ENCODE results near the gene MRGPRF.
A peak's percentile ranks its signal among the peaks of the same experiment; 100 is the strongest.

Gene MRGPRF

GRCh38 chr11:69039501-69039900 is 26.5 kb upstream of the MRGPRF start:
- ATAC-seq = no peak
- peaks cover 11% of the 10 kb centered on the region for H3K4me1 Mint-ChIP-seq
- no peaks in the 10 kb centered on the region for H3K9me3 Mint-ChIP-seq
- no peaks in the 10 kb centered on the region for H3K36me3 Mint-ChIP-seq
- H3K27ac Mint-ChIP-seq = no peak overlapping the region
- no peak for DNase-seq (ENCODE audit: low spot score in 2 of 2)
- no peak overlapping the region for H3K4me3 Mint-ChIP-seq

GRCh38 chr11:69037544-69037943 is 24.5 kb upstream of the MRGPRF start:
- Mint-ChIP-seq H3K4me1 (peaks cover 11% of the 10 kb centered on the region), H3K36me3 (no peaks in the 10 kb centered on the region), H3K4me3 (no peak overlapping the region), H3K27ac (no peak overlapping the region), H3K9me3 (no peaks in the 10 kb centered on the region)
- DNase-seq (ENCODE audit: low spot score in 2 of 2) (no peak), ATAC-seq (no peak)

GRCh38 chr11:69037074-69037473 is 24.0 kb upstream of the MRGPRF start:
- Mint-ChIP-seq H3K9me3 (no peaks in the 10 kb centered on the region), H3K27ac (no peak overlapping the region), H3K4me1 (peaks cover 11% of the 10 kb centered on the region), H3K36me3 (no peaks in the 10 kb centered on the region), H3K4me3 (no peak overlapping the region)
- DNase-seq (ENCODE audit: low spot score in 2 of 2) (no peak), ATAC-seq (no peak)

- Mint-ChIP-seq H3K27ac (no peak overlapping the region), H3K36me3 (no peaks in the 10 kb centered on the region), H3K4me1 (peaks cover 8% of the 10 kb centered on the region), H3K9me3 (no peaks in the 10 kb centered on the region), H3K4me3 (no peak overlapping the region)
- ATAC-seq (no peak), DNase-seq (ENCODE audit: low spot score in 2 of 2) (no peak)
These were observed 22.9 kb upstream of the MRGPRF start for GRCh38 chr11:69035946-69036340.

GRCh38 chr11:69035150-69035945 is 22.3 kb upstream of the MRGPRF start:
- Mint-ChIP-seq H3K36me3 (no peaks in the 10 kb centered on the region), H3K9me3 (no peaks in the 10 kb centered on the region), H3K4me3 (no peak overlapping the region), H3K4me1 (peaks cover 2% of the 10 kb centered on the region), H3K27ac (no peak overlapping the region)
- DNase-seq (ENCODE audit: low spot score in 2 of 2) = no peak
- ATAC-seq = no peak

GRCh38 chr11:69034123-69034867 is 21.2 kb upstream of the MRGPRF start:
- H3K36me3 Mint-ChIP-seq = no peaks in the 10 kb centered on the region
- no peak overlapping the region for H3K27ac Mint-ChIP-seq
- H3K9me3 Mint-ChIP-seq = no peaks in the 10 kb centered on the region
- ATAC-seq = no peak
- no peaks in the 10 kb centered on the region for H3K4me1 Mint-ChIP-seq
- H3K4me3 Mint-ChIP-seq = no peak overlapping the region
- no peak for DNase-seq (ENCODE audit: low spot score in 2 of 2)

- Mint-ChIP-seq H3K4me1 (no peaks in the 10 kb centered on the region), H3K27ac (no peak overlapping the region), H3K9me3 (no peaks in the 10 kb centered on the region), H3K4me3 (no peak overlapping the region), H3K36me3 (no peaks in the 10 kb centered on the region)
- ATAC-seq (peak; percentile 8), DNase-seq (ENCODE audit: low spot score in 2 of 2) (no peak)
These were observed 20.4 kb upstream of the MRGPRF start for GRCh38 chr11:69033431-69033830.

- ATAC-seq (no peak), DNase-seq (ENCODE audit: low spot score in 2 of 2) (no peak)
- no peak overlapping the region for H3K4me3 Mint-ChIP-seq
- H3K36me3 Mint-ChIP-seq = no peaks in the 10 kb centered on the region
- H3K27ac Mint-ChIP-seq = no peak overlapping the region
- H3K4me1 Mint-ChIP-seq = no peaks in the 10 kb centered on the region
- no peaks in the 10 kb centered on the region for H3K9me3 Mint-ChIP-seq
These were observed 19.8 kb upstream of the MRGPRF start for GRCh38 chr11:69032833-69033232.

GRCh38 chr11:69030301-69030700 is 17.3 kb upstream of the MRGPRF start:
- DNase-seq (ENCODE audit: low spot score in 2 of 2) (no peak), ATAC-seq (no peak)

GRCh38 chr11:69027704-69028372 is 14.8 kb upstream of the MRGPRF start:
- no peaks in the 10 kb centered on the region for H3K4me1 Mint-ChIP-seq
- DNase-seq (ENCODE audit: low spot score in 2 of 2) (no peak), ATAC-seq (no peak)
- H3K9me3 Mint-ChIP-seq = no peaks in the 10 kb centered on the region
- no peak overlapping the region for H3K4me3 Mint-ChIP-seq
- no peak overlapping the region for H3K27ac Mint-ChIP-seq
- H3K36me3 Mint-ChIP-seq = no peaks in the 10 kb centered on the region

More at GRCh38 chr11:69030301-69030700, 17.3 kb upstream of the MRGPRF start:
- H3K36me3 Mint-ChIP-seq = no peaks in the 10 kb centered on the region
- no peaks in the 10 kb centered on the region for H3K9me3 Mint-ChIP-seq
- no peak overlapping the region for H3K27ac Mint-ChIP-seq
- no peaks in the 10 kb centered on the region for H3K4me1 Mint-ChIP-seq
- H3K4me3 Mint-ChIP-seq = no peak overlapping the region

- Mint-ChIP-seq H3K9me3 (no peaks in the 10 kb centered on the region), H3K4me1 (no peaks in the 10 kb centered on the region), H3K4me3 (no peak overlapping the region), H3K27ac (no peak overlapping the region), H3K36me3 (no peaks in the 10 kb centered on the region)
- no peak for ATAC-seq
- DNase-seq (ENCODE audit: low spot score in 2 of 2) = no peak
These were observed 11.5 kb upstream of the MRGPRF start for GRCh38 chr11:69024509-69024908.

GRCh38 chr11:69022260-69022659 is 9.2 kb upstream of the MRGPRF start:
- H3K27ac Mint-ChIP-seq = no peak overlapping the region
- H3K9me3 Mint-ChIP-seq = no peaks in the 10 kb centered on the region
- no peak overlapping the region for H3K4me3 Mint-ChIP-seq
- no peaks in the 10 kb centered on the region for H3K36me3 Mint-ChIP-seq
- DNase-seq (ENCODE audit: low spot score in 2 of 2) (no peak), ATAC-seq (no peak)
- H3K4me1 Mint-ChIP-seq = no peaks in the 10 kb centered on the region

GRCh38 chr11:69018924-69019323 is 5.9 kb upstream of the MRGPRF start:
- DNase-seq (ENCODE audit: low spot score in 2 of 2) = no peak
- no peaks in the 10 kb centered on the region for H3K36me3 Mint-ChIP-seq
- H3K4me3 Mint-ChIP-seq = no peak overlapping the region
- no peak overlapping the region for H3K27ac Mint-ChIP-seq
- H3K4me1 Mint-ChIP-seq = no peaks in the 10 kb centered on the region
- ATAC-seq = no peak
- H3K9me3 Mint-ChIP-seq = no peaks in the 10 kb centered on the region

GRCh38 chr11:69017951-69018350 is 4.9 kb upstream of the MRGPRF start:
- H3K36me3 Mint-ChIP-seq = no peaks in the 10 kb centered on the region
- no peaks in the 10 kb centered on the region for H3K9me3 Mint-ChIP-seq
- no peak overlapping the region for H3K27ac Mint-ChIP-seq
- no peaks in the 10 kb centered on the region for H3K4me1 Mint-ChIP-seq
- H3K4me3 Mint-ChIP-seq = no peak overlapping the region
- no peak for ATAC-seq
- no peak for DNase-seq (ENCODE audit: low spot score in 2 of 2)

GRCh38 chr11:69014898-69015549 is 2.0 kb upstream of the MRGPRF start:
- no peak for ATAC-seq
- no peak for DNase-seq (ENCODE audit: low spot score in 2 of 2)
- no peak overlapping the region for H3K27ac Mint-ChIP-seq
- H3K36me3 Mint-ChIP-seq = no peaks in the 10 kb centered on the region
- H3K4me1 Mint-ChIP-seq = peaks cover 5% of the 10 kb centered on the region
- H3K9me3 Mint-ChIP-seq = no peaks in the 10 kb centered on the region
- H3K4me3 Mint-ChIP-seq = no peak overlapping the region
